Lower lobe of right lung (tissue), 2 donors: ENCODE data around the gene CDKN2B. TPM values are rescaled to one million over a fixed set of nuclear protein-coding genes. Genes with fewer than 3 reads are reported as not detected.

ENCODE experiments used
- ATAC-seq, 2 donors: fragments of 200-7000 bp; cut with Tn5 transposase; one replicate each; pipeline ENCODE4 v1.9.1; 2020 to 2022; ENCODE audit warnings: mild to moderate bottlenecking in 2 of 2, moderate library complexity in 2 of 2
- DNase-seq: peaks from one replicate; pipeline ENCODE4 v3.0.0-alpha.2; 2020
- H3K27ac ChIP-seq: fragments of 200-600 bp; one replicate; pipeline ENCODE4 v1.8.0; 2022
- H3K27me3 ChIP-seq: fragments of 200-600 bp; one replicate; pipeline ENCODE4 v1.8.0; 2022; ENCODE audit warnings: low read depth
- H3K36me3 ChIP-seq: fragments of 200-600 bp; one replicate; pipeline ENCODE4 v1.8.0; 2022; ENCODE audit warnings: mild to moderate bottlenecking
- H3K4me1 ChIP-seq: fragments of 200-600 bp; one replicate; pipeline ENCODE4 v1.8.0; 2022
- H3K4me3 ChIP-seq: fragments of 200-600 bp; one replicate; pipeline ENCODE4 v1.8.0; 2022; ENCODE audit warnings: mild to moderate bottlenecking
- H3K9me3 ChIP-seq: fragments of 200-600 bp; one replicate; pipeline ENCODE4 v1.8.0; 2022
- CTCF ChIP-seq: fragments of 200-600 bp; IDR thresholded peaks from one replicate; pipeline ENCODE4 v1.8.0; 2022; ENCODE audit warnings: antibody characterized with exemption, mild to moderate bottlenecking
- intact Hi-C: fragments of 100-400 bp; cut with DNase I; formaldehyde crosslinking; loops from one replicate; pipeline ENCODE4 v1.11.0; 2022
- total RNA-seq: library from RNA; stranded (reverse); fragmentation: NEBNext Ultra II Directional; extraction: Animal tissue kit (Norgen Biotek cat#: 25700); gene quantifications from one replicate; pipeline ENCODE4 v1.2.1, GENCODE V29; 2021
- donor health status: DM: no; HTN: yes; CAD: no; lungs with severe emphysema.

The CDKN2B gene
- total RNA-seq, 1 donor from 2014 or later = 17.9 TPM

GRCh38 chr9:21982391-21982790, 26.7 kb downstream of the CDKN2B start:
- no peaks in the 10 kb centered on the region for H3K9me3 ChIP-seq
- H3K4me3 ChIP-seq = no peak overlapping the region
- no peak for ATAC-seq
- peaks cover 67% of the 10 kb centered on the region for H3K27me3 ChIP-seq
- H3K36me3 ChIP-seq = no peaks in the 10 kb centered on the region
- no peaks in the 10 kb centered on the region for H3K4me1 ChIP-seq
- H3K27ac ChIP-seq = no peak overlapping the region
- DNase-seq = no peak
- no peak for TF ChIP-seq CTCF
- intact Hi-C loops = no loop called here

GRCh38 chr9:21976334-21976875, 32.7 kb downstream of the CDKN2B start:
- Histone ChIP-seq H3K9me3 (no peaks in the 10 kb centered on the region), H3K4me1 (peaks cover 19% of the 10 kb centered on the region), H3K27ac (no peak overlapping the region), H3K4me3 (no peak overlapping the region), H3K27me3 (peaks cover 82% of the 10 kb centered on the region), H3K36me3 (no peaks in the 10 kb centered on the region)
- ATAC-seq (no peak), DNase-seq (no peak)
- intact Hi-C loops = no loop called here
- TF ChIP-seq CTCF = no peak

- no peak for DNase-seq
- peak overlapping the region; percentile 53 for H3K4me3 ChIP-seq
- ATAC-seq = peak; percentile 79 to 81
Measured at GRCh38 chr9:21974722-21975409, 34.2 kb downstream of the CDKN2B start.

GRCh38 chr9:21974343-21974721, 34.8 kb downstream of the CDKN2B start:
- Histone ChIP-seq H3K9me3 (no peaks in the 10 kb centered on the region), H3K4me3 (peak overlapping the region; percentile 53), H3K27ac (no peak overlapping the region), H3K4me1 (peaks cover 25% of the 10 kb centered on the region), H3K27me3 (peaks cover 98% of the 10 kb centered on the region), H3K36me3 (no peaks in the 10 kb centered on the region)
- ATAC-seq (peak in 1 of 2 donors; percentile 9), DNase-seq (no peak)
- no peak for TF ChIP-seq CTCF
- intact Hi-C loops = no loop called here

More at GRCh38 chr9:21974722-21975409, 34.2 kb downstream of the CDKN2B start:
- no peaks in the 10 kb centered on the region for H3K9me3 ChIP-seq
- peaks cover 25% of the 10 kb centered on the region for H3K4me1 ChIP-seq
- TF ChIP-seq CTCF = no peak
- H3K27me3 ChIP-seq = peaks cover 96% of the 10 kb centered on the region
- no peak overlapping the region for H3K27ac ChIP-seq
- intact Hi-C loops = no loop called here
- no peaks in the 10 kb centered on the region for H3K36me3 ChIP-seq

GRCh38 chr9:21972361-21972760, 36.7 kb downstream of the CDKN2B start:
- no peak for TF ChIP-seq CTCF
- Histone ChIP-seq H3K4me1 (peaks cover 31% of the 10 kb centered on the region), H3K4me3 (no peak overlapping the region), H3K27me3 (peaks cover 98% of the 10 kb centered on the region), H3K36me3 (no peaks in the 10 kb centered on the region), H3K9me3 (no peaks in the 10 kb centered on the region), H3K27ac (no peak overlapping the region)
- ATAC-seq (no peak), DNase-seq (no peak)
- intact Hi-C loops = no loop called here
